HUES6 (cell line): ENCODE data around the gene PPP1R36.

Experiments
- H3K27ac ChIP-seq: 2 replicates; pipeline ENCODE4 v1.7.0; 2013; ENCODE audit warnings: low read depth, mild to moderate bottlenecking, low read length, inconsistent platforms
- H3K27me3 ChIP-seq: 2 replicates; pipeline ENCODE4 v1.6.1; 2013; ENCODE audit warnings: low read length; ENCODE audit not compliant: control insufficient read depth, insufficient read depth
- H3K36me3 ChIP-seq: 2 replicates; pipeline ENCODE4 v1.6.1; 2013; ENCODE audit warnings: low read length; ENCODE audit not compliant: control insufficient read depth, insufficient read depth
- H3K4me1 ChIP-seq: 2 replicates; pipeline ENCODE4 v1.6.1; 2013; ENCODE audit warnings: low read length; ENCODE audit not compliant: control insufficient read depth, insufficient read depth
- H3K4me3 ChIP-seq: 2 replicates; pipeline ENCODE4 v1.5.1; 2013; ENCODE audit warnings: low read depth, low read length
- H3K9ac ChIP-seq: one replicate; pipeline ENCODE4 v1.6.1; 2013; ENCODE audit warnings: mild to moderate bottlenecking, low read length
- H3K9me3 ChIP-seq: 2 replicates; pipeline ENCODE4 v1.6.1; 2013; ENCODE audit warnings: low read depth, low read length; ENCODE audit not compliant: control insufficient read depth, insufficient read depth

The PPP1R36 gene

DNA sequence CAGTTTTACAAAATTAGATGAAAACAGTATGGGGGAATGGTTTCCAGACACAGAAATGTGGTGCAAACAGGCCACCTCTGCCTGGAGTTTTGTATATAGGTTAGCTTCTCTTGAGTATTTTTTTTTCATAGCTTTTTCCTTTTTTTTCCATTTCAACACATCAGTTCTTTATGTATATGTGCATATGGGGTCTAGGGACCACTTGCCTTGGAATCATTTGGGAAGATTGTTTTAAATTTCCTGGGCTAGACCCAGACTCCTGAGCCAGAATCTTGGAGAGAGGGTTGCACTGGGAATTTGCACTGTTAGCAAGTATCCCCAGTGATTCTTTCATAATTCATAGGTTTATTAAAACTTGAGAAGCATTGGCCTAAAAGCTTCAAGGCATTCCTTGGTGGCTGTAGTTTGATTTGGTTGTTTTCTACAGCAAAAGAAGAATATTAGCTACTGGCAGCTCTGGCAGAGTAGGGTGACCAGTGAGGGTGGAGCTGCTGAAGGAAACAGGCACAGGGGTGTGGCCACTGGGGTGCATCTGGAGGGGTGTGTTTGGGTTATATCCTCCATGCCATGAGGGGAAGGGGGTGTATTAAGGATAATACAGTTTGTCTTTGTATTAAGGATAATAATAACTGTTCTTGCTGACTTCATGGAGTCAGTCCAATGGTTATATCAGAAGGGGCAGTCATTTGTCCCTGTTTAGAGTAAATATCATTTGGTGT lies 22.8 kb downstream of the PPP1R36 start:
- Histone ChIP-seq H3K9me3 (no peaks in the 10 kb centered on the region), H3K36me3 (no peaks in the 10 kb centered on the region), H3K9ac (no peak overlapping the region), H3K4me1 (peaks cover 10% of the 10 kb centered on the region), H3K27ac (no peak overlapping the region), H3K4me3 (no peak overlapping the region), H3K27me3 (no peaks in the 10 kb centered on the region)

DNA sequence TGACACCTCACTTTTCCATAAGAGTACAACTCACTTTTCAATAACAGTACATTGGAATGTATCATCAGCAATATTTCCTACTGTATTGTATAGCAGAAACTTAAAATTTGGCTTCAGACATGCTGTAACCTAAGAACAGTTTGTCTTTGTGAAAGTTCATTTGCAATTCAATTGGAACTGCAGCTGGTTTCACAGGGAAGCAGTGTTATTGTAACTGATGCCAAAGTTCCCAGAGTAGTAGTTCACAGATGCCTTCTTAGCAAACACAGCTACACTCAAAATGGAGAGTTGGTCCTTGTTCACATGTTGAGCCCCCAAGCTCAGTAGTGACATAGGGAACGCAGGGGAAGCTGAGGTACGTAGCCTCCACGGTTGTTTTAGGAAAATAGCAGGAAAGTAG lies 23.3 kb downstream of the PPP1R36 start:
- Histone ChIP-seq H3K36me3 (no peaks in the 10 kb centered on the region), H3K4me1 (peaks cover 10% of the 10 kb centered on the region), H3K9ac (no peak overlapping the region), H3K27ac (no peak overlapping the region), H3K27me3 (no peaks in the 10 kb centered on the region), H3K4me3 (no peak overlapping the region), H3K9me3 (no peaks in the 10 kb centered on the region)

DNA sequence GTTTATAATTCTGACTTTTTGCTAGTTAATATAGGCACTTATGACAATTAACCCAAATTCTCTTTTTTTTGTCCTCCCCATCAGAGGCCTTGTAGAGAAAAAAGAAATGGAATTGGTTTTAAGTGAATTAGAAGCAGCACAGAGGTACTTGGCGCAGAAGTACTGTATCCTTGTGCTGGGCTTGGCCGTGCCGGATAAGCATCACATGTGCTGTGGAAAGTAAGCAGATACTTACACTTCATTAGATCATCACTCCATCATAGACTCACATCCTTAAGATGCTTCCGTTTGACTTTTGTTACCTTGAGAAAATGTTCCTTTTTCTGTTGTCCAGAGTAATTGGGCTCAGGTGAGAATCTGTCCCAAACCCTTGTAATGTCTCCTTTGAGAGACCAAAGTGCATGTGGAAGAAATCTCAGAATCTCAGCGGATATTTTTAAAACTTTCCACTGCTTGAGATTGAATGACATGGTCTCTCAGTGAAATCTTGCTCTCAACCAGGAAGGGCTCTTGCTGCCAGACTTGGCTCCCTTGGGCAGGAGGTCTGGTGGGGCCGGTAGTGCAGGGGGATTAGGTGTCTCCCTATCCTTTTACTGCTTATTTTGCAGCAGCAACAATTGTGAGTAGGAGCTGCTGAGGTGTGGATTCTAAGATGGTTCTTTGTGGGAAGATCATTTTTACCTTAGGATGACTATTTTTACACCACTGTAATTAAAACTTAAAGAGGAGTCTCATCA lies 24.8 kb downstream of the PPP1R36 start:
- Histone ChIP-seq H3K36me3 (no peaks in the 10 kb centered on the region), H3K27ac (no peak overlapping the region), H3K9ac (no peak overlapping the region), H3K9me3 (no peaks in the 10 kb centered on the region), H3K4me1 (peaks cover 10% of the 10 kb centered on the region), H3K4me3 (no peak overlapping the region), H3K27me3 (no peaks in the 10 kb centered on the region)

DNA sequence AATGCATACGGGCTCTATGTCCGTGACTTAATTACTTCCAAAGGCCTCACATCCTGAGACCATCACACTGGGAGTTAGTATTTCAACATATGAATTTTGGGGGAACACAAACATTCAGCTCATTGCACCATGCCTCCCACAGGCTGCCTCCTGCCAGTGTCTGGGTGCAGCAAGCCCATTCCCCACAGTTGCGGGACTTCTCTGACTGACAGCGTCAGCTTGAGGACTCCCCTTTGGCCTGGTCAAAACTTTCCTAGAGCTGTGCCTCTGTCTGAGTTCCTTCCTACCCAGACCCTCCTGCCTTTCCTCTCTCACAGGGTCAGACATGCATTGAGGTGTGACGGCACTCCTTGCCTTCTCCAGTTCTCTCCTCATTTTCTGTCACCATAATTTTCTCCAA lies 27.4 kb downstream of the PPP1R36 start:
- H3K27me3 ChIP-seq: no peaks in the 10 kb centered on the region
- H3K27ac ChIP-seq: no peak overlapping the region
- no peaks in the 10 kb centered on the region for H3K9me3 ChIP-seq
- H3K9ac ChIP-seq: no peak overlapping the region
- no peaks in the 10 kb centered on the region for H3K36me3 ChIP-seq
- no peak overlapping the region for H3K4me3 ChIP-seq
- peaks cover 23% of the 10 kb centered on the region for H3K4me1 ChIP-seq

DNA sequence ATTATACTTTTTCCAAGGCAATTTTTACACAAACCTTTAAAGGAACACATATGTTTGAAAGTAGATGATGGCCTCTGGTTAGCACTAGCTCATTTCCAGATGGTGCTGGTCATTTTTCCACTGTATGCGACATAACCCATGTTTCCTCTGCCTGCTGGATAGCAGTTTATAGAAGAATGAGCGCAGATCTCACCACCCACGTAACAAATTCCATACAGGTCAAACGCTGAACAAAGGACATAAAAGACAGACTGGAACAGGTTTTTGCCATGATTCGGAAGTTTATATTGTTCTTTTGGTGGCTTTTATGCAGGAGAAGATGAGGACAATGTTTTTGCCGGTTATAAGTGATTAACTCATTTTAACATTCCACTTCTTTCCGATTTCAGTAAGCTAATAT lies 30.7 kb downstream of the PPP1R36 start:
- H3K4me3 ChIP-seq: no peak overlapping the region
- no peaks in the 10 kb centered on the region for H3K27me3 ChIP-seq
- no peaks in the 10 kb centered on the region for H3K9me3 ChIP-seq
- H3K27ac ChIP-seq: no peak overlapping the region
- peaks cover 13% of the 10 kb centered on the region for H3K4me1 ChIP-seq
- no peaks in the 10 kb centered on the region for H3K36me3 ChIP-seq
- no peak overlapping the region for H3K9ac ChIP-seq

DNA sequence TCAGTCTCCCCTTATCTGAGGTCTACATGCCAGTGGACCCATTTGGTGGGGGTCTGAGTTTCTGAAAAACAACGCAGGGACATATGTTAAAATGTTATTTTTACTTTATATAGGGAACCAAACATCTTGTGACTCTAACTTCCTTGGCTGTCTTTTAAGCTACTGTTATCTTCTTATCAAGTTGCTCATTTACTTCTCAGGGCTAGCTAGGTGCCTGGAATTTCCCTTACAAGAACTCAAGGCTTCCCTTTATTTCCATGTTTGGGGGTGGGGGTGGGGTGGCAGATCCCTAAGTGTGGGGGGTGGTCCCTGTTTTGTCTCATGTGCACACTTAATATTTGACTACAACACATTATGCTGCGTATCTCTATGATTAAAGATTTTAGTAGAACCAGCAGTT lies 31.6 kb downstream of the PPP1R36 start:
- no peaks in the 10 kb centered on the region for H3K9me3 ChIP-seq
- H3K4me3 ChIP-seq: no peak overlapping the region
- peaks cover 13% of the 10 kb centered on the region for H3K4me1 ChIP-seq
- no peaks in the 10 kb centered on the region for H3K36me3 ChIP-seq
- no peak overlapping the region for H3K27ac ChIP-seq
- no peak overlapping the region for H3K9ac ChIP-seq
- no peaks in the 10 kb centered on the region for H3K27me3 ChIP-seq

DNA sequence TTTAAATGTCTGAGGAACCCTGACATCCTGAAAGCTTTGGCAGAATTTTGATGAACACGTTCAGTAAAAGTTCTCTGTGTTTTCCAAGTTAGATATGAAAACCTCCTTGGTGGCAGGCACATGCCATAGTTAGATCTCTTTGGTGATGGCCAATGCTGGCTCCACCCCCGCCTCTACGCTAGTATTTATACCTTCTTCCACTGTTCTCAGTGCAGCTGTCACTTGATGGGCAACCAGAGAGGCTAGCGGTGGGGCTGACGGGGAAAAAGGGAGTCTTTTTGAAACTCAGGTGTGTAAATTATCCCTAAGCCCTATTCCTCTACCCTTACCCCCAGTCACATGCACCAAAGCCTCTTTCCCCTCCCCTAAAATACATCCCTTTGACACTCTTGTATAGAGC lies 32.1 kb downstream of the PPP1R36 start:
- H3K27me3 ChIP-seq: no peaks in the 10 kb centered on the region
- H3K27ac ChIP-seq: no peak overlapping the region
- H3K4me3 ChIP-seq: no peak overlapping the region
- no peaks in the 10 kb centered on the region for H3K9me3 ChIP-seq
- H3K9ac ChIP-seq: no peak overlapping the region
- H3K36me3 ChIP-seq: no peaks in the 10 kb centered on the region
- peaks cover 13% of the 10 kb centered on the region for H3K4me1 ChIP-seq

DNA sequence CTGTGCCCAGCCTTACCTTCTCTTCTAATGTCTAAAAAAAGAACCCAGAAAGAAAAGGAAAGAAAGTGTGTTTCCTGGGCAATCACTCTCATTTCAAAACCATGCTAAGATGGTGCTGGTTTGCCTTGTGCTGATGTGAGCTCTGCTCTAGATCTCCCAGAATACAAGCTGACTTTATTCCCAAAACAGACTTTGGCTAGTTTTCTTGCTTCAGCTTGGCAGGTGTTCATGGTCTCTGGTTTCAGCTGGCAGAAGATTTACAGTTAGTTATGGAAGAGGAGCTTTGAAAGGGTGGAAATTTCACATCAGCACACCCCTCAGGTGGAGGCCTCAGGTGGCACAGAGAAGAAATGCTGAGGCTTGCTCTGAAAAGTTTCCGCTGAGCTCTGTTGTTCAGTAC lies 34.4 kb downstream of the PPP1R36 start:
- H3K9ac ChIP-seq: no peak overlapping the region

DNA sequence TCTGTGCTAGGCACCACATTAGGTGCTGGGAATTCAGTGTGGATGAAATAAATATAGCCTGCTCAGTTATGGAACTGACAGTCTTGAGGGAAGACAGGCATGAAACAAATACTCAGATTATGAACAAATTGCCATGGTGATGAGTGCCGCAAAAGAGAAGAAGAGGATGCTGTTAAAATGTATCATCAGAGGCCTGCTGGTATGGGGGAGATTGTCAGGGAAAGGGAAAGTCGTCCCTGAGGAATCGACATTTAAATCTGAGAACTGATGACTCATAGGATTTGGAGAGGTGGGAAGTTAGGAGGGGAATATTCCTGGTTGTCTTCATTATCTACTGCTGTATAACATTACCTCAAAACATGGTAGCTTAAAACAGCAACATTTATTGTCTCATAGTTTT lies 42.0 kb downstream of the PPP1R36 start:
- Histone ChIP-seq H3K36me3 (no peaks in the 10 kb centered on the region), H3K27ac (no peak overlapping the region), H3K4me3 (no peak overlapping the region), H3K27me3 (no peaks in the 10 kb centered on the region), H3K4me1 (no peaks in the 10 kb centered on the region), H3K9ac (no peak overlapping the region), H3K9me3 (no peaks in the 10 kb centered on the region)

More for the DNA sequence above, 34.4 kb downstream of the PPP1R36 start:
- no peaks in the 10 kb centered on the region for H3K27me3 ChIP-seq
- no peaks in the 10 kb centered on the region for H3K36me3 ChIP-seq
- no peaks in the 10 kb centered on the region for H3K9me3 ChIP-seq
- no peak overlapping the region for H3K4me3 ChIP-seq
- H3K27ac ChIP-seq: no peak overlapping the region
- peaks cover 13% of the 10 kb centered on the region for H3K4me1 ChIP-seq

DNA sequence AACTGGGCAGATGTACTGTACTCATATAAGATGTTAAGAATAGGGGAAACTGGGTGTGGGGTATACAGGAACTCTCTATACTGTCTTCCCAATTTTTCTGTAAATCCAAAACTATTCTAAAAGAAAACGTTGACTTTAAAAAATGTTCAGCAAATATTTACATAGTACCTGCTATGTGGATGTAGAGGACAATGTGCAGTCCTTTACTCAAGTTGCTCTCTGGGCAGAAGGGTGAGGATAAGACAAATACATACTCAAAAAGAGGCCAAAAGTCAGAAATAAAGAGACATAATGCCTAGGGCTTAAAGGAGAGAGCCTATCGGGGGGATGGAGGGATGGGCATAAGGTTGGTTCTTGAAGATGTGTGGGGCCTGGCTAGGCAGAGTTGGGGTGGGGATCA lies 44.7 kb downstream of the PPP1R36 start:
- H3K27me3 ChIP-seq: no peaks in the 10 kb centered on the region
- no peaks in the 10 kb centered on the region for H3K9me3 ChIP-seq
- H3K9ac ChIP-seq: no peak overlapping the region
- H3K27ac ChIP-seq: no peak overlapping the region
- H3K4me3 ChIP-seq: no peak overlapping the region
- no peaks in the 10 kb centered on the region for H3K36me3 ChIP-seq
- H3K4me1 ChIP-seq: no peaks in the 10 kb centered on the region

DNA sequence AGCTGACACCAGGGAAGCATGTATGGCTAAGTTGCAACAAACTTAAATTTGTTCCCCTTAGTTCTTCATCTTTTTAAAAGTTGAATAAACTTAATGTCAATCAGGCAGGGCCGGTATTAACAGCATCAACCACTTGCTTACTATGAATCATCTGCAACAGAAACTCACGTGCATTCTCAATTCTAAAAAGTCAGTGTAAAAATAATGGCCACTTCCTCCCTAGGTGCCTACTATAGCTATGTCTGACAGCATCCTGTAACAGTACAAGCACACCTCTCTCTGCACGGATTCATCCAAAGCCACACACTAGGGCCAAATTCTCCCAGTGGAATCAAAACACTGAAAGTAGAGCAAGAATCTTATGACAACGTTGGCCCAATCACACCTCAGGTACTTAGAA lies 48.6 kb downstream of the PPP1R36 start:
- H3K27ac ChIP-seq: no peak overlapping the region
- no peaks in the 10 kb centered on the region for H3K36me3 ChIP-seq
- H3K9me3 ChIP-seq: no peaks in the 10 kb centered on the region
- no peak overlapping the region for H3K9ac ChIP-seq
- no peak overlapping the region for H3K4me3 ChIP-seq
- H3K4me1 ChIP-seq: no peaks in the 10 kb centered on the region
- no peaks in the 10 kb centered on the region for H3K27me3 ChIP-seq
